NT2/D1 (cell line): ENCODE measurements around the gene FAM13A.

Experiments
- SUZ12 ChIP-seq: IDR thresholded peaks from 2 replicates; pipeline ENCODE4 v1.6.1; 2011; ENCODE audit not compliant: insufficient read length, insufficient read depth; ENCODE audit errors: extremely low read depth
- YY1 ChIP-seq: IDR thresholded peaks from 2 replicates; pipeline ENCODE4 v1.6.1; 2011; ENCODE audit not compliant: insufficient read length, insufficient read depth
- ZNF274 ChIP-seq: IDR thresholded peaks from 2 replicates; pipeline ENCODE4 v1.6.1; 2011; ENCODE audit warnings: mild to moderate bottlenecking, low read depth, low read length

DNA sequence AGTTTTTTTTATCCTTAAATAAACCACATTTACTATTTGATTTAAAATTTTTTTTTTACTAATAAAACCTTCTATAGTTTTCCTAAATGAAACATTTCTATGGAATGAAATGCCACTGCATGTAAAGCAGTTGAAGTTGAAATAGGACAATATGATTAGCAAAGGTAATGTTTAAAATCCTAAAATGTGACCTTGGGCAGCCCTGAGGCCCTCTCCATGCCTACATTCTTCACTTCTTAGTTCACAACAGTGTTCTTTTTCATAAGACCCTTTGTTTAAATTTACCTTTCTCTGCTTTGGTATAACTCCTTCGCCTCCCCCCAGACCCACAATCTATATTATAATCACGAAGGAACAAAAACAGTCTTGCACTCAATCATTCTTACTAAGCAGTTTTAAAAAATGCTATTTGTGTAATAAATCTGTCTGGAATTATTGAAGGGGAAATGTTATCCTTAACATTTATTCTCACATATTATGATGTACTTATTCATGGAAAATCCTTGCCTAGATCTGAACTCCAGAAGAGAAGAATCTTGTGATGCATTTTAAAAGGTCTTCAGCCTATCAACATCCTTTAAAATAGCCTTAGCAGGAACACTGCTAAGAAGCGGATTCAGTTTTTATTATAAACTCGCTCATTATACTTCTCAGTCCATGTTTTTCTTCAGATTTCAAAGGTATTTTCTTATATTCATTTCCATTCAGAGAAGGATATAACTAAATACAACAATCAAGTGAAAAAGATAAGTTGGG is 234.8 kb downstream of the FAM13A start:
- TF ChIP-seq SUZ12 (no peak), YY1 (no peak), ZNF274 (no peak)
